Measurements from ENCODE around the gene ATP1B1. TPM values are rescaled to one million over a fixed set of nuclear protein-coding genes. Genes with fewer than 3 reads are reported as not detected.
"Not testable (repeated sequence)": the region's sequence is repeated elsewhere in the genome, so short reads cannot be mapped to it uniquely, and the experiment has no call there.

ATP1B1 gene
- polyA plus RNA-seq, 1 donor, result 497 TPM

DNA sequence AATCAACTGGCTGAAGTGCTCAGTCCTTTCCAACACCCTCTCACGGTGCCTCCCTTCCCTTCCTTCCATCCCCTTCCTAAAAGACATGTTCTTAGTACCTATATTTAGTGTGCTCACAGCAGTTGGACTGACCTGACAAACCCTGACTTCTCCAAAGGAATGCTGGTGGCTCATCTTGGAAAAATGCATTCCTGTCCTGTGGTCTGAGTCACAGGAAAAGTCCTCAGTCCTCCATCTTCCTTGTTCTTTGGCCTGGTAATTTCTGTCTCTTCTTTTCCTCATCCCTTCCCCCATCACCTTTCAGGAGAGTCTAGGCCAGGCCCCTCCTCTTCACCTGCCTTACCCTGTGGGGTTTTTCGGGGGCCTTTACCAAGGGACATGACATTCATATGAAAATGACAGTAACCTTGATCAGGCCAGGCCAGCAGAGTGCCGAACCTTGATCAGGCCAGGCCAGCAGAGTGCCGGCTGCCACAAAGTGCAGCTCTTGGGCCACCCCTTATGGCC, 7.2 kb downstream of the ATP1B1 start:
- no peak for DNase-seq

DNA sequence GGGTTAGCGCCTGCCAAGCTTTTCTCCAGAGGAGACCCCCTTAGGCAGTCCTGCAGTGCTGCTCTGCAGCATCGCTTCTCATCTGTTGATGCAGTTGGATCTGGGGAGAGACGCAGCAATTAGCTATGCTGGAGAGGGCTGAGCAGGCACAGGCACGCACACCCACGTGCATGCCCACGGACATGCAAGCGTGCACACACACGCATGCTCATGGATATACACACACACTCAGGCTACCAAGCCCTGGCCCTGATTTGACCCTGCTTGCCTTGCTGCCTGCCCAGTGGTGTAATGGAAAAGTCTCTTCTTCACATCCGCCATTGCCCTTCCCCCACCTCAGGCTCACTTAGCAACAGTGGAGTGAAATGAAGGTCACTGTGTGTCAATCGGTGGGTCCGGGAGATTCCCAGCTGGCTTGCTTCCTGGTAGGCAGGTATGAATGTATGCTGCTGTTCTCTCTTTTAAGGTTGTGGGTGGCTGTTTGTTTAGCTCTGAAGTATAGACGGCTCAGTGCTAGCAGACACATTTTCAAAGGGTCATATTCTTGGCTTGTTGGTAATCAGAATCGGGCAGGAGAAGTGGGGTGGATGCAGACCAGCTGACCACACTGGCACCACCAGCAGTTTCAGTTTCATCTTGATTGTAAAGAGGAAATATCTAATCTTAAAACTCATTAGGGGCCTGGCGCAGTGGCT, 9.5 kb downstream of the ATP1B1 start:
- no peak for DNase-seq

- DNase-seq, result no peak
Observed at GRCh38 chr1:169117014-169117413, 10.5 kb downstream of the ATP1B1 start.

DNA sequence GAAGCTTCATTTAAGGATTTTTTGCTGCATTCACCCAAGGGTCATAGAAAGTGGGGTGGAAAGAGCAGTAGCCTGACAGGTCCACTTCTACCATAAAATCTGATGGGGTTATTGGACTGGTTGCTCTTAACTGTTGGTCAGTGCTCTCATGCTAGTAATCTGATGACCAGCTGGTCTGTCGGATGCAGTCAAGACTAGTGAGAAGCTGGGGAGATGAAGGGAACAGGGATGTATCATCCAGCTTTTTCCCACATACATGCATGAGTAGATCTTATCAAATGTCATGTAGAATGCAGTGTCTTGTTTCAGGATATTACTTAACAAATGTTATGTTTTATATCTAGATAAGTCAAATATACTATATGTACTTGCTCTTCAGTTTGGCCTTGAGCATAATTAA, 11.1 kb downstream of the ATP1B1 start:
- no peak for DNase-seq

DNA sequence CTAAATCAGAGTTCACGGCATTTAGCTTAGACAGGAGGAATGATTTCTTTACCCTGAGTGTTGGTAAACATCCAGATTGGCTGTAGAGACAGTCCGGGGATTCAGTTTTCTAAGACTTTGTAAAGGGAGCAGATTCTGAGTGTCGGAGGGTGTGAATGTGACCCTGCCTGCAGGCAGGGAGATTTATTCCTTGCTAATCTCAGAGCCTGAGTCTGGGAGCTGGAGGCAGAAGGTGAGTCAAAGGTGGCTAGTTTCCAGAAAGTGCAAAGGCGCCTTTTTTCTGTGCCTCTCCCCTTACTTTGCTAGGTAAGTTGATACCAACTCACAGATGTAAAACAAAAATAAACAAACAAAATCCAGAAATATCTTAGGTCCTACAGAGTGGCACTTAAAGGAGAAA, 11.7 kb downstream of the ATP1B1 start:
- DNase-seq, result no peak

GRCh38 chr1:169119405-169119804, 12.9 kb downstream of the ATP1B1 start:
- DNase-seq, result no peak

- DNase-seq, result no peak
Observed at GRCh38 chr1:169120066-169120465, 13.6 kb downstream of the ATP1B1 start.

DNA sequence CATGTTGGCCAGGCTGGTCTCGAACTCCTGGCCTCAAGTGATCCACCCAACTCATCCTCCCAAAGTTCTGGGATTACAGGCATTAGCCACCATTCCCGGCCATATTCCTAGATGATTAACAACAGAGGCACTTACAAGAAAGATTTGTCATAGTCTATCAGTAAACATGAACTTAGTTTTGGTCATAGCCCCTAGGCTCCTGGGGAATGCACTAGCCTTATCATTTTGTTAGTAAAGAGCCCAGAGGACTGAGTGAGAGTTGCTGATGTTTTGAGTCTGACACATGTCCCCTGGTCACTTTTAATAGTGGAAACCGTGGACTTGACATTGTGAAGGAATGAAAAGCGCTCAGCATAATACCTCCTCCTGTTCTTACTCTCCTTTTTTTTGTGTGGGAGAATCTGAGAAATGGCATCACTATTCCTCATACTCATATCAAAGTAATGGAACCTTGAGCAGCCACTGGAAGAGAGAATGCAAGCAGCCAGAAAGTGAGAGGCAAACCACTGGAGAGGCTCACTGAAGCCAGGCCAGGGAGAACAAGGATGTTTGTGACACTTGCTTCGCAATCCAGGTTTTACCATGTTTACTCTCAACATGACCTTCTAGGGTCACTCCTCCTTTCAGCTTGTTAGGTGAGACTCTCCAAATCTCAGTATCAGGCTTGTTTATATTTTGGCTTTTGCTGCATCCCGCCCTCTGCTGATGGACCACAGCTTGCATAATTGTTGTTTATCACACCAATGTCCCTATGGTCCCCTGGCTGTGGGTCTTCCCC, 14.8 kb downstream of the ATP1B1 start:
- DNase-seq, result no peak

DNA sequence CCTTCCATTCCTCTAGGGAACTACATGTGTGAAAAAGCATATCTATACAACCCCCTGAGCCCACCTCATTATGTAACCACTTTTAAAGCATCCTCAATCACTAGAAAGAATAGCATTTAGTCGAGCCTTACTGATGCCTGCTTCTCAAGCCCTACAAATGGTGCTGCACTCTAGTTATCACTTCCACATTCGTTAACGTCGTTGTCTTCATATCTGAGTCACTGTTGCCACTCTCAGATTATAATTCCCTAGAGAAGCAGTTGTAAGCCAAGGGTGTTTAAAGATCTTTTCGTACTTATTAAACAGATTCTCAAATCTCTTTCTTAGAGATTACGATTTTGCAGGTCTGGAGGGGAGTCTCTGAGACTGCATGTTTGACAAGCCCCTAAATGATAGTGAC, 16.5 kb downstream of the ATP1B1 start:
- DNase-seq, result no peak

GRCh38 chr1:169124459-169124858, 18.0 kb downstream of the ATP1B1 start:
- DNase-seq, result no peak

DNA sequence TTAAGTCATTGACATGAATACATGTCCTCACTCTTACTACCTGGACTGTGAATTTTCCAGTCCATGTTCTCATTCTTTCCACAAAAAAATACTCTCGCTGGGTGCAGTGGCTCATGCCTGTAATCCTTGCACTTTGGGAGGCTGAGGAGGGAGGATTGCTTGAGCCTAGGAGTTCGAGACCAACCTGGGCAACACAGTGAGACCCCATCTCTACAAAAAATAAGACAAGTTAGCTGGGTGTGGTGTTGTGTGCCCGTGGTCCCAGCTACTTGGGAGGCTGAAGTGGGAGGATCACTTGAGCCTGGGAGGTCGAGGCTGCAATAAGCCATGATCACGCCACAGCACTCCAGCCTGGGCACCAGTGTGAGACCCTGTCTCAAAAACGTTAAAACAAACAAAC, 19.1 kb downstream of the ATP1B1 start:
- DNase-seq, result not testable (repeated sequence)

DNA sequence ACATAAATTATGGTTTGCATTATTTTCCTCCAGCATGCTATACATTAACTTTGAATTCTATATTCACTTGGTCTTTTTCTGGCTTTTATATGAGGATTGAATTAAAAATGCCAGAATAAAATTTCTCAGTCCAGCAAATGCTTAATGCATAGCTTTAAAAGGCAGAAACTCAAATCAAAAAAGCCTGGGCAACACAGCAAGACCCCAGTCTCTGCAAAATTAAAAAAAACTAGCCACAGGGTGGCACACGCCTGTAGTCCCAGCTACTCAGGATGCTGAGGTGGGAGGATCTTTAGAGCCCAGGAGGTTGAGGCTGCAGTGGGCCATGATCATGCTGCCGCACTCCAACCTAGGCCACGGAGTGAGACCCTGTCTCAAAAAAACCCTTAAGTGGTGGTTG, 19.8 kb downstream of the ATP1B1 start:
- no peak for DNase-seq

GRCh38 chr1:169127305-169127704, 20.8 kb downstream of the ATP1B1 start:
- no peak for DNase-seq

DNA sequence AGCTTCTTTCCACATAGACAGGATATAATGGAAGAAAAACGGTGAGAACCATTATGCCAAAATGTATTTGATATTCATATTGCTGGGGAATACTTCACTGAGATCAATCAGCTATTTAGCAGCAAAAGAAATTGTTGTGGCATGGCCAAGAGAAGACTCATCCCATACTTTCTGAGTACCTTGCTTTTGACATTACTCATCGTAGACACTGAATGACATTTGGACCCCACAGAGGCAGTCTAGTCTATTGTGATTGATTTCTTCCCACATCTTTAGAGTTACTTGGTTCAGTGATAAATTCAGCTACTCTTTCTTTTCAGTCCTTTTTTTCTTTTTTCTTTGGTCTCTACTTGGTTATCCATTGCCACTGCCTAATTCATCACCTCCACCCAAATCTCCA, 22.1 kb downstream of the ATP1B1 start:
- DNase-seq, result no peak

GRCh38 chr1:169129109-169129784, 22.8 kb downstream of the ATP1B1 start:
- DNase-seq, result no peak

DNA sequence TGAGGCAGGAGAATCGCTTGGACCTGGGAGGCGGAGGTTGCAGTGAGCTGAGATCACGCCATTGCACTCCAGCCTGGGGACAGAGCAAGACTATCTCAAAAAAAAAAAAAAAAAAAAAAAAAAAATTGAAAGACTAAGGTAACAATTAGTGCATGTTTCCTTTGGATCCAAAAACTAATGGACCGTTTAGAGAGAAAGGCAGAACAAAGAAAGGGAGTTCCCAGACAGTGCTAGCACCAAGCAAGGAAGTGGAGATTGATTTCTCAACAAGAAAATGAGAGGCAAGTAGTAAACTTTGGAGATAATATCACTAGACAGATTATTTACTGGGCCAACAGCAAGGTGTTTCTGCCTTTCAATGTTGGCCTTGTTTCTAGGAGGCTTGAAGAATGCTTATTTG, 24.2 kb downstream of the ATP1B1 start:
- DNase-seq, result no peak

DNA sequence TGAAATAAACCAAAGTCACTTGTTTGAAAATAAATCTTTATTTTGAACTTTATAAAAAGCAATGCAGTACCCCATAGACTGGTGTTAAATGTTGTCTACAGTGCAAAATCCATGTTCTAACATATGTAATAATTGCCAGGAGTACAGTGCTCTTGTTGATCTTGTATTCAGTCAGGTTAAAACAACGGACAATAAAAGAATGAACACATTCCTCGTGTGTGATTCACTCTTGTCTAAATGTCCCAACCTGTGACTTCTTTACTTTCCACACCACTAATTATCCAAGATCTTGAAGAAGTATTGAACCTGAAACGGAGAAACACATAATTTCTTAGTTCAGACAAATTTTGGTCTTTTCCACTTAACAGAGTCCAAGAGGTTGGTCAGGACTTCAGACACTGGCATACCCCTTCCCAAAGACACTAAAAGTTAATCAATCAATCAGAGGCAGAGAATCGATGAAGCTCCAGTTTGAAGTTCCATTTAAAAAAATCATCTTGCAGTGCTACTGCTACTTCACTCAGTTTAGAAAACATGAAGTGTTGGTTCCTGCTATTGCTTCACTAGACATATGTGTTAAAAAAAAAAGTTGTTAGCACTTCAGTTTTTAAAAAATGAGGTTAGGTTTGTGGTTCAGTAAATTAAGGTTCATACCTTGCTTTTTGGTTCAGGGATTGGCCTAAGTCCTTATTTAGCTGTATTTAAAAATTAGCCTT, 26.2 kb downstream of the ATP1B1 start:
- no peak for DNase-seq

- DNase-seq, result no peak
Observed at GRCh38 chr1:169133228-169133576, 26.7 kb downstream of the ATP1B1 start.

- DNase-seq, result no peak
Observed at GRCh38 chr1:169133801-169134502, 27.5 kb downstream of the ATP1B1 start.

DNA sequence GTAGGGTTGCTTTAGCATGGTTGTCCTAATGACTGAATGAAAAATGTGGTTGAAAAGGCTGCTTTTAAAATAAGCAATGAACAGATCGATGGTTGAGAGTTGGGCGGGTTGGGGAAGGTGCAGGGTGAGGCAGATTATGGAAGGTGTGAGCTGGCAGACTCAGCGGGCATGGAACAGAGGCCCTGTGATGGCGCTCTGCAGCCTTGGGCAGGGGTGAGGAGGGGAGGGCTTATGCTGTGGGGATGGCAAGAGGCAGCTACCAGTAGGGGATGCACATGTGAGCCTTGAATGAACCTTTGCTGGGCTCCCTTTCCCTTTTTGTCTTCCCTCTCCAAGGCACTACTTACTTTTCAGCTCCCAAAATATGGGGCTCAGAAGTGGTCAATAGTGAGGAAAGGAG, 30.9 kb downstream of the ATP1B1 start:
- DNase-seq, result no peak

GRCh38 chr1:169138866-169139670, 32.6 kb downstream of the ATP1B1 start:
- DNase-seq, result no peak
